IMR-90 (cell line): Measurements from ENCODE around the gene DDX60. TPM values are rescaled to one million over a fixed set of nuclear protein-coding genes. Genes with fewer than 3 reads are reported as not detected.

Source experiments
- ATAC-seq: fragments of 200-7000 bp; cut with Tn5 transposase; 2 replicates; pipeline ENCODE4 v1.9.1; 2020; ENCODE audit warnings: low read depth, mild to moderate bottlenecking, moderate library complexity
- BruUV-seq: library from RNA; stranded (reverse); fragments of 400-500 nt; replicated peaks from 2 replicates; lab custom pipeline; 2021; lab: Mats Ljungman, UMichigan
- CTCF ChIA-PET: fragments of 300-600 bp; formaldehyde crosslinking; extraction: SDS; loops from one replicate; lab custom pipeline; 2021; ENCODE audit warnings: antibody characterized with exemption; lab: Yijun Ruan, JAX
- POLR2A ChIA-PET: fragments of 300-600 bp; sonication (Branson Sonifier 250); formaldehyde crosslinking; loops from one replicate; lab custom pipeline; 2022; ENCODE audit warnings: antibody characterized with exemption; ENCODE audit not compliant: unreplicated experiment; lab: Charles Lee
- DNase-seq: peaks from one replicate; pipeline ENCODE4 v3.0.0; 2013
- H2AFZ ChIP-seq: replicated peaks from 2 replicates; pipeline ENCODE3; 2013; ENCODE audit warnings: low read length, mild to moderate bottlenecking; ENCODE audit not compliant: poor library complexity
- H2AK5ac ChIP-seq: 2 replicates; pipeline ENCODE4 v1.6.1; 2013; ENCODE audit warnings: low read depth, low read length, inconsistent platforms
- H2AK9ac ChIP-seq: replicated peaks from 2 replicates; pipeline ENCODE3; 2013; ENCODE audit warnings: mild to moderate bottlenecking, low read depth, low read length, moderate library complexity; ENCODE audit not compliant: poor library complexity
- H2BK120ac ChIP-seq: 2 replicates; pipeline ENCODE4 v1.6.1; 2013; ENCODE audit warnings: low read depth, low read length, inconsistent platforms
- H2BK15ac ChIP-seq: 3 replicates; pipeline ENCODE4 v1.6.1; 2013; ENCODE audit warnings: low read depth, low read length, inconsistent platforms
- H2BK20ac ChIP-seq: 2 replicates; pipeline ENCODE4 v1.6.1; 2013; ENCODE audit warnings: low read depth, mild to moderate bottlenecking, inconsistent platforms, low read length, moderate library complexity
- H2BK5ac ChIP-seq: 2 replicates; pipeline ENCODE4 v1.6.1; 2013; ENCODE audit warnings: mild to moderate bottlenecking, low read depth, low read length, inconsistent platforms; ENCODE audit not compliant: poor library complexity, severe bottlenecking
- H3K14ac ChIP-seq: replicated peaks from 2 replicates; pipeline ENCODE4 v1.6.1; 2013; ENCODE audit warnings: low read depth, low read length, inconsistent platforms
- H3K18ac ChIP-seq: 2 replicates; pipeline ENCODE4 v1.6.1; 2013; ENCODE audit warnings: low read depth, low read length, control low read depth
- H3K23ac ChIP-seq: 2 replicates; pipeline ENCODE4 v1.6.1; 2013; ENCODE audit warnings: low read depth, low read length, inconsistent platforms
- H3K27ac ChIP-seq: 2 replicates; pipeline ENCODE4 v1.5.1; 2013; ENCODE audit warnings: mild to moderate bottlenecking, control low read depth, low read length; ENCODE audit not compliant: insufficient read depth
- H3K27me3 ChIP-seq: 2 replicates; pipeline ENCODE4 v1.6.1; 2013; ENCODE audit warnings: low read length; ENCODE audit not compliant: control insufficient read depth, insufficient read depth
- H3K36me3 ChIP-seq: 2 replicates; pipeline ENCODE4 v1.6.1; 2013; ENCODE audit warnings: low read length, mixed read lengths; ENCODE audit not compliant: control insufficient read depth, insufficient read depth
- H3K4ac ChIP-seq: 2 replicates; pipeline ENCODE4 v1.6.1; 2013; ENCODE audit warnings: low read depth, low read length, inconsistent platforms
- H3K4me1 ChIP-seq: 2 replicates; pipeline ENCODE4 v1.6.1; 2013; ENCODE audit warnings: low read length, mixed read lengths; ENCODE audit not compliant: control insufficient read depth, insufficient read depth
- H3K4me2 ChIP-seq: 2 replicates; pipeline ENCODE4 v1.6.1; 2013; ENCODE audit warnings: low read depth, mild to moderate bottlenecking, control low read depth, low read length, moderate library complexity
- H3K4me3 ChIP-seq: 2 replicates; pipeline ENCODE4 v1.5.1; 2013; ENCODE audit warnings: low read depth, mild to moderate bottlenecking, control low read depth, low read length, moderate library complexity; ENCODE audit not compliant: insufficient read depth
- H3K56ac ChIP-seq: 2 replicates; pipeline ENCODE4 v1.6.1; 2013; ENCODE audit warnings: low read length, inconsistent platforms; ENCODE audit not compliant: insufficient read depth; ENCODE audit errors: extremely low read depth
- H3K79me1 ChIP-seq, 2 experiments: 2 replicates each; pipeline ENCODE4 v1.6.1; 2013; ENCODE audit warnings: low read length in 2 of 2, inconsistent platforms in 1 of 2, low read depth in 1 of 2
- H3K9ac ChIP-seq: 2 replicates; pipeline ENCODE4 v1.6.1; 2013; ENCODE audit warnings: low read depth, low read length, control low read depth
- H3K9me1 ChIP-seq: 2 replicates; pipeline ENCODE4 v1.6.1; 2013; ENCODE audit warnings: low read length, inconsistent platforms; ENCODE audit not compliant: insufficient read depth
- H3K9me3 ChIP-seq: 2 replicates; pipeline ENCODE4 v1.6.1; 2013; ENCODE audit warnings: low read length; ENCODE audit not compliant: control insufficient read depth, insufficient read depth
- H4K20me1 ChIP-seq: 2 replicates; pipeline ENCODE4 v1.6.1; 2013; ENCODE audit warnings: low read length, inconsistent platforms; ENCODE audit not compliant: insufficient read depth
- H4K5ac ChIP-seq: 2 replicates; pipeline ENCODE4 v1.6.1; 2013; ENCODE audit warnings: mild to moderate bottlenecking, low read depth, low read length, control low read depth
- H4K8ac ChIP-seq, 2 experiments: 2 replicates each; pipeline ENCODE4 v1.6.1; 2013; ENCODE audit warnings: low read depth in 2 of 2, low read length in 2 of 2, control low read depth in 1 of 2, inconsistent platforms in 1 of 2
- H4K91ac ChIP-seq: 2 replicates; pipeline ENCODE4 v1.6.1; 2013; ENCODE audit warnings: low read depth, low read length, inconsistent platforms; ENCODE audit not compliant: insufficient read depth
- BHLHE40 ChIP-seq: fragments of 150-350 bp; IDR thresholded peaks from 2 replicates; pipeline ENCODE4 v1.6.1; 2016; ENCODE audit warnings: mild to moderate bottlenecking, low read depth, low read length
- CEBPB ChIP-seq: IDR thresholded peaks from 2 replicates; pipeline ENCODE4 v1.6.1; 2012; ENCODE audit warnings: low read depth, low read length, improper control_type of control experiment
- CHD1 ChIP-seq: IDR thresholded peaks from 2 replicates; pipeline ENCODE4 v1.6.1; 2012; ENCODE audit warnings: low read depth, low read length, improper control_type of control experiment
- FOS ChIP-seq: fragments of 150-350 bp; IDR thresholded peaks from 2 replicates; pipeline ENCODE4 v1.6.1; 2016; ENCODE audit warnings: low read depth, low read length
- MAFK ChIP-seq: IDR thresholded peaks from 2 replicates; pipeline ENCODE4 v1.6.1; 2012; ENCODE audit warnings: low read depth, low read length, improper control_type of control experiment
- MXI1 ChIP-seq: IDR thresholded peaks from 2 replicates; pipeline ENCODE4 v1.6.1; 2012; ENCODE audit warnings: low read depth, mild to moderate bottlenecking, low read length, moderate library complexity, borderline replicate concordance
- NFE2L2 ChIP-seq: fragments of 150-350 bp; IDR thresholded peaks from 2 replicates; pipeline ENCODE4 v1.6.1; 2016; ENCODE audit warnings: low read depth, mild to moderate bottlenecking, low read length
- POLR2A ChIP-seq: IDR thresholded peaks from 2 replicates; pipeline ENCODE4 v1.6.1; 2012; ENCODE audit warnings: mild to moderate bottlenecking, low read depth, low read length
- RAD21 ChIP-seq: IDR thresholded peaks from 2 replicates; pipeline ENCODE4 v1.6.1; 2012; ENCODE audit warnings: low read length, improper control_type of control experiment
- RCOR1 ChIP-seq: IDR thresholded peaks from 2 replicates; pipeline ENCODE4 v1.6.1; 2012; ENCODE audit warnings: mild to moderate bottlenecking, low read length, improper control_type of control experiment; ENCODE audit not compliant: insufficient replicate concordance
- SMC3 ChIP-seq: fragments of 150-350 bp; IDR thresholded peaks from 2 replicates; pipeline ENCODE4 v1.6.1; 2016; ENCODE audit warnings: low read depth, mild to moderate bottlenecking, antibody characterized with exemption, low read length, moderate library complexity
- WGBS, 2 experiments: methylation state at CpG; one replicate each; pipeline versions ENCODE4 v1.1.5 to v1.1.7; 2013; ENCODE audit warnings: missing lambda C conversion rate in 2 of 2; ENCODE audit not compliant: insufficient read length in 1 of 2; ENCODE audit errors: extremely low coverage in 2 of 2; 5-methylcytosine and 5-hydroxymethylcytosine counted together
- dilution Hi-C: fragments of 300-500 bp; cut with HindIII; formaldehyde crosslinking; loops from one replicate; pipeline ENCODE4 v1.14.3; 2018; ENCODE audit warnings: low sequenced_read_pairs; ENCODE audit not compliant: unreplicated experiment
- in situ Hi-C: fragments of 300-500 bp; cut with MboI; formaldehyde crosslinking; loops from 3 replicates; pipeline ENCODE4 v1.14.3; 2019; ENCODE audit warnings: low sequenced_read_pairs, inconsistent platforms, mixed read lengths
- intact Hi-C: fragments of 100-400 bp; cut with micrococcal nuclease; formaldehyde crosslinking; loops from 2 replicates; pipeline ENCODE4 v1.10.0; 2022
- polyA plus RNA-seq, 3 experiments: library from polyadenylated mRNA; depleted of rRNA; stranded (reverse); fragments of >200 nt; gene quantifications; 2 replicates each; pipeline ENCODE4 v1.2.3, GENCODE V29; 2012; ENCODE audit warnings: low replicate concordance in 1 of 3
- total RNA-seq: library from RNA; depleted of rRNA; stranded (reverse); fragments of >200 nt; gene quantifications from 2 replicates; pipeline ENCODE4 v1.2.3, GENCODE V29; 2012
- TF ChIP-seq, protein P1 (sequence below): fragments of 150-350 bp; IDR thresholded peaks from 2 replicates; pipeline ENCODE4 v1.6.1; 2017; ENCODE audit warnings: mild to moderate bottlenecking, antibody characterized with exemption, low read length, low read depth
- TF ChIP-seq, protein P2 (sequence below): fragments of 150-350 bp; IDR thresholded peaks from 2 replicates; pipeline ENCODE4 v1.6.1; 2016; ENCODE audit warnings: low read depth, mild to moderate bottlenecking, low read length, moderate library complexity, borderline replicate concordance

DDX60 gene
- total and polyA plus RNA-seq, 2 of the 4 experiments (the other 2 are of a cell fraction), result 3.1 to 6.6 TPM

DNA sequence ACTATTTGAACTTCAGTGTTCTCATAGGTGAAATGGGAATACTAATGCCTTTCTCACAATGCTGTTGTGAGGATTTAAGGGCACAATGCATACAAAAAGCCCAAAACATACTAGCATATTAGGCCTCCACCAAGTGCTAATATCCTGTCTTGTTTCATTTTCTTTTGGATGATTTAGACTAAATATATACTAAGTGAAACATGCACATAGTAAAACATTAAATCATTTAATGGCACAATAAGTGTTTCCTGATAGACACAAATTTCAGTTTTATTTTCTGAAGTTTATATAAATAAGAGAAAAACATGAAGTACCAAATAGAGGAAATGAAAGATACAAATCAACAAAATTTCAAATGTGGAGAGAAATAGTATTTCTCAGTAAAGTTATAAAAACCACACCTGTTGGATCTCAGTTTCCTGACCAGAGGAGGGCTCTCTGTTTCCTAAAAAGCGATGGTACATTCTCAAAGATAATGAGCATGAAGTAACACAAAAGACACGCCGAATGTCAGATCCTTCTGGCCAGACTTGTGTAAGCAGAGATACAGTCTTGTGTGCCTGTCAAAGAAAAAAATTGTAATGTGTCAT, 25.1 kb downstream of the DDX60 start:
- DNase-seq (no peak), ATAC-seq (no peak)
- no peak overlapping the region for H3K9ac ChIP-seq
- H3K56ac ChIP-seq, result no peak overlapping the region
- no CpG with 5 or more reads among the region's 3 CpGs for WGBS, 2 experiments
- intact Hi-C loops, result no loop called here
- no peak overlapping the region for H2BK20ac ChIP-seq
- in situ Hi-C loops, result no loop called here
- H2AK9ac ChIP-seq, result no peak overlapping the region
- H3K9me3 ChIP-seq, result no peaks in the 10 kb centered on the region
- no peak overlapping the region for H3K4me2 ChIP-seq
- no peaks in the 10 kb centered on the region for H3K27me3 ChIP-seq
- no peak overlapping the region for H3K27ac ChIP-seq
- H2BK120ac ChIP-seq, result no peak overlapping the region
- H3K79me1 ChIP-seq, result no peaks in the 10 kb centered on the region
- H3K18ac ChIP-seq, result no peak overlapping the region
- no peak for TF ChIP-seq FOS
- no peak for TF ChIP-seq NFE2L2
- no peak for TF ChIP-seq MXI1
- no peak for TF ChIP-seq POLR2A
- TF ChIP-seq CHD1, result no peak
- no peak for TF ChIP-seq RCOR1
- no peak for TF ChIP-seq CEBPB
- TF ChIP-seq RAD21, result no peak
- TF ChIP-seq, protein P1, sequence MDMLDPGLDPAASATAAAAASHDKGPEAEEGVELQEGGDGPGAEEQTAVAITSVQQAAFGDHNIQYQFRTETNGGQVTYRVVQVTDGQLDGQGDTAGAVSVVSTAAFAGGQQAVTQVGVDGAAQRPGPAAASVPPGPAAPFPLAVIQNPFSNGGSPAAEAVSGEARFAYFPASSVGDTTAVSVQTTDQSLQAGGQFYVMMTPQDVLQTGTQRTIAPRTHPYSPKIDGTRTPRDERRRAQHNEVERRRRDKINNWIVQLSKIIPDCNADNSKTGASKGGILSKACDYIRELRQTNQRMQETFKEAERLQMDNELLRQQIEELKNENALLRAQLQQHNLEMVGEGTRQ, result no peak
- TF ChIP-seq SMC3, result no peak
- TF ChIP-seq BHLHE40, result no peak
- no peak for TF ChIP-seq MAFK
- TF ChIP-seq, protein P2, sequence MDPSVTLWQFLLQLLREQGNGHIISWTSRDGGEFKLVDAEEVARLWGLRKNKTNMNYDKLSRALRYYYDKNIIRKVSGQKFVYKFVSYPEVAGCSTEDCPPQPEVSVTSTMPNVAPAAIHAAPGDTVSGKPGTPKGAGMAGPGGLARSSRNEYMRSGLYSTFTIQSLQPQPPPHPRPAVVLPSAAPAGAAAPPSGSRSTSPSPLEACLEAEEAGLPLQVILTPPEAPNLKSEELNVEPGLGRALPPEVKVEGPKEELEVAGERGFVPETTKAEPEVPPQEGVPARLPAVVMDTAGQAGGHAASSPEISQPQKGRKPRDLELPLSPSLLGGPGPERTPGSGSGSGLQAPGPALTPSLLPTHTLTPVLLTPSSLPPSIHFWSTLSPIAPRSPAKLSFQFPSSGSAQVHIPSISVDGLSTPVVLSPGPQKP, result no peak
- H4K8ac ChIP-seq, result no peak overlapping the region
- no peak overlapping the region for H4K91ac ChIP-seq
- H3K4me1 ChIP-seq, result no peaks in the 10 kb centered on the region
- no peak overlapping the region for H3K4me3 ChIP-seq
- H2AK5ac ChIP-seq, result no peak overlapping the region
- dilution Hi-C loops, result no loop called here
- H4K5ac ChIP-seq, result no peak overlapping the region
- no peaks in the 10 kb centered on the region for H3K36me3 ChIP-seq
- no peak overlapping the region for H3K23ac ChIP-seq
- POLR2A ChIA-PET, result no interaction called here
- CTCF ChIA-PET, result no interaction called here
- H4K20me1 ChIP-seq, result no peaks in the 10 kb centered on the region
- no peak overlapping the region for H3K4ac ChIP-seq
- H3K9me1 ChIP-seq, result no peaks in the 10 kb centered on the region
- no peak overlapping the region for H3K14ac ChIP-seq
- H2AFZ ChIP-seq, result no peak overlapping the region
- H2BK15ac ChIP-seq, result no peak overlapping the region
- no TSS peak for BruUV-seq
- no peak overlapping the region for H2BK5ac ChIP-seq
